CD14-positive monocyte (primary cell): ENCODE results near the gene SYMPK. TPM values are rescaled to one million over a fixed set of nuclear protein-coding genes. Genes with fewer than 3 reads are reported as not detected.

ENCODE experiments used
- DNase-seq, 3 donors: peaks; one replicate each; pipeline ENCODE4 v3.0.0-alpha.2; 2011 to 2022
- H2AFZ ChIP-seq: 2 replicates; pipeline ENCODE4 v1.6.0; 2012; ENCODE audit warnings: mild to moderate bottlenecking, low read depth, low read length, inconsistent platforms; ENCODE audit not compliant: insufficient read depth, poor library complexity, severe bottlenecking
- H3K27ac ChIP-seq, 2 donors: 1 replicate in 1 of 2; 2 replicates in 1 of 2; pipeline ENCODE4 v1.5.1; 2012 to 2013; ENCODE audit warnings: low read length in 2 of 2, control low read depth in 1 of 2, inconsistent platforms in 1 of 2, low read depth in 1 of 2, mild to moderate bottlenecking in 1 of 2
- H3K27me3 ChIP-seq, 2 donors: one replicate each; pipeline versions ENCODE4 v1.6.0 to v1.6.1; 2011 to 2013; ENCODE audit warnings: low read length in 2 of 2; ENCODE audit not compliant: control insufficient read depth in 2 of 2, insufficient read depth in 2 of 2
- H3K36me3 ChIP-seq, 2 donors: replicated peaks in 1 of 2; 1 replicate in 1 of 2; 2 replicates in 1 of 2; pipeline versions ENCODE4 v1.5.1 to v1.6.1; 2012 to 2013; ENCODE audit warnings: low read length in 2 of 2, control low read depth in 1 of 2, inconsistent platforms in 1 of 2, mild to moderate bottlenecking in 1 of 2; ENCODE audit not compliant: insufficient read depth in 2 of 2, control insufficient read depth in 1 of 2
- H3K4me1 ChIP-seq, 2 donors: 1 replicate in 1 of 2; 2 replicates in 1 of 2; pipeline versions ENCODE4 v1.5.1 to v1.6.1; 2012 to 2013; ENCODE audit warnings: low read length in 2 of 2, control low read depth in 1 of 2, inconsistent platforms in 1 of 2, mild to moderate bottlenecking in 1 of 2, moderate library complexity in 1 of 2; ENCODE audit not compliant: insufficient read depth in 2 of 2, control insufficient read depth in 1 of 2
- H3K4me2 ChIP-seq: replicated peaks from 2 replicates; pipeline ENCODE3; 2012; ENCODE audit warnings: low read length, moderate library complexity, mild to moderate bottlenecking; ENCODE audit not compliant: poor library complexity, severe bottlenecking; ENCODE audit errors: extremely low read depth
- H3K4me3 ChIP-seq, 3 experiments: fragments of 200-600 bp in 1 of 3; sonication (generic) in 1 of 3; replicated peaks in 1 of 3; 1 replicate in 2 of 3; 2 replicates in 1 of 3; pipeline ENCODE4 v1.5.1; 2011 to 2013; ENCODE audit warnings: low read length in 3 of 3, mild to moderate bottlenecking in 3 of 3, control low read depth in 2 of 3, low read depth in 2 of 3, inconsistent platforms in 1 of 3, moderate library complexity in 1 of 3
- H3K79me2 ChIP-seq: 2 replicates; pipeline ENCODE4 v1.6.0; 2012; ENCODE audit warnings: mild to moderate bottlenecking, control low read depth, inconsistent platforms, low read length, moderate library complexity; ENCODE audit not compliant: insufficient read depth
- H3K9ac ChIP-seq: 2 replicates; pipeline ENCODE4 v1.6.0; 2017; ENCODE audit warnings: low read length, mild to moderate bottlenecking; ENCODE audit not compliant: insufficient read depth, poor library complexity, severe bottlenecking
- H3K9me3 ChIP-seq, 2 donors: replicated peaks in 1 of 2; 1 replicate in 1 of 2; 2 replicates in 1 of 2; pipeline versions ENCODE4 v1.5.1 to v1.6.1; 2012 to 2013; ENCODE audit warnings: low read length in 2 of 2, control low read depth in 1 of 2; ENCODE audit not compliant: control insufficient read depth in 1 of 2, insufficient read depth in 1 of 2
- H4K20me1 ChIP-seq: 2 replicates; pipeline ENCODE4 v1.6.0; 2012; ENCODE audit warnings: mild to moderate bottlenecking, low read length, control low read depth, moderate library complexity; ENCODE audit not compliant: insufficient read depth
- H3K27ac Mint-ChIP-seq, 7 donors: one replicate each; pipeline ENCODE4 v1.8.0; 2020; ENCODE audit warnings: mild to moderate bottlenecking in 7 of 7, mixed read lengths in 7 of 7, moderate library complexity in 6 of 7, inconsistent platforms in 2 of 7
- H3K27me3 Mint-ChIP-seq, 3 donors: one replicate each; pipeline ENCODE4 v1.8.0; 2021 to 2022; ENCODE audit warnings: low read depth in 3 of 3, mild to moderate bottlenecking in 3 of 3, mixed read lengths in 3 of 3, moderate library complexity in 3 of 3, inconsistent platforms in 1 of 3
- H3K36me3 Mint-ChIP-seq, 2 donors: one replicate each; pipeline ENCODE4 v1.8.0; 2020; ENCODE audit warnings: mixed read lengths in 2 of 2, inconsistent platforms in 1 of 2, mild to moderate bottlenecking in 1 of 2
- H3K4me1 Mint-ChIP-seq: one replicate; pipeline ENCODE4 v1.8.0; 2020; ENCODE audit warnings: mild to moderate bottlenecking, mixed read lengths
- H3K4me3 Mint-ChIP-seq, 2 donors: one replicate each; pipeline ENCODE4 v1.8.0; 2020; ENCODE audit warnings: mild to moderate bottlenecking in 2 of 2, mixed read lengths in 2 of 2, moderate library complexity in 1 of 2
- H3K9me3 Mint-ChIP-seq, 7 donors: one replicate each; pipeline ENCODE4 v1.8.0; 2020 to 2022; ENCODE audit warnings: mixed read lengths in 7 of 7, mild to moderate bottlenecking in 6 of 7, moderate library complexity in 6 of 7, inconsistent platforms in 2 of 7
- CTCF ChIP-seq: fragments of 200-600 bp; IDR thresholded peaks from one replicate; pipeline ENCODE4 v1.8.0; 2022; ENCODE audit warnings: antibody characterized with exemption, mild to moderate bottlenecking
- WGBS: methylation state at CpG from one replicate; pipeline ENCODE4 v1.1.5; 2013; ENCODE audit warnings: missing lambda C conversion rate; ENCODE audit not compliant: insufficient coverage; 5-methylcytosine and 5-hydroxymethylcytosine counted together
- intact Hi-C, 2 donors: fragments of 100-400 bp; cut with micrococcal nuclease; formaldehyde crosslinking; loops; one replicate each; pipeline versions ENCODE4 v1.15.0 to v1.15.1; 2023
- polyA plus RNA-seq, 3 donors: library from polyadenylated mRNA; depleted of rRNA in 1 of 3; unstranded in 2 of 3; stranded (reverse) in 1 of 3; fragments of 300-500 nt in 2 of 3; fragments of >200 nt in 1 of 3; fragmentation: Illumina TruSeq in 2 of 3; gene quantifications; 1 replicate in 2 of 3; 2 replicates in 1 of 3; pipeline ENCODE4 v1.2.3, GENCODE V29; 2012 to 2021

The SYMPK gene
- polyA plus RNA-seq, 3 donors = 5.6 to 96.1 (median 15.7) TPM

DNA sequence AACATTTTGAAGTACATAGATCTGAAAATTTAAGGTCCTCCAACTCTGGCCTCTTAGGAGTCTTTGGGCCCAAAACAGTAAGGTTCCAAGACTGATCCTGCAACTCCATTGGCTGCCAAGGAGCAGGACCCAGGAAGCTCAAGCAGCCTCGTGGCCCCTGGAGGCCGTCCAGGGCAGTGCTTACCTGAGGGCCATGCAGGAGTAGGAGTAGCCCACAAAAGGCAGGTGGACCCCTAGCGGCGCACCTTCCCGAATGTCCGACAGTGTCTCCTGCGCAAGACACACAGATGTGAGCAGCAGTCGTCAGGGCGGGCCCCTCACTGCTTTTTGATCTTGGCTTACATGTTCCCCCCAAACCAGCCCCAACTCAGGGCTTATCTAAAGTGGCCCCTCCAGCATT lies 88.2 kb downstream of the SYMPK start:
- Mint-ChIP-seq H3K9me3 (peaks cover 0 to 37% (median 24%) of the 10 kb centered on the region in 7 donors), H3K4me3 (peak overlapping the region in 1 of 2 donors; percentile 81), H3K4me1 (peaks cover 23% of the 10 kb centered on the region), H3K27me3 (peaks cover 81 to 100% (median 86%) of the 10 kb centered on the region in 3 donors), H3K36me3 (peaks cover 10 to 18% of the 10 kb centered on the region in 2 donors), H3K27ac (no peak overlapping the region)
- Histone ChIP-seq H2AFZ (no peak overlapping the region), H3K27me3 (peaks cover 53 to 90% of the 10 kb centered on the region in 2 donors), H3K79me2 (no peaks in the 10 kb centered on the region), H3K9ac (no peak overlapping the region), H3K4me1 (peaks cover 18 to 23% of the 10 kb centered on the region in 2 donors), H3K4me2 (no peak overlapping the region), H3K36me3 (no peaks in the 10 kb centered on the region), H4K20me1 (peaks cover 71% of the 10 kb centered on the region), H3K9me3 (peaks cover 12 to 16% of the 10 kb centered on the region in 2 donors), H3K4me3 (no peak overlapping the region), H3K27ac (no peak overlapping the region)
- intact Hi-C loops = no loop called here
- WGBS = 91% methylated on average over 9 of the region's 9 CpGs
- no peak for TF ChIP-seq CTCF
- DNase-seq = no peak

DNA sequence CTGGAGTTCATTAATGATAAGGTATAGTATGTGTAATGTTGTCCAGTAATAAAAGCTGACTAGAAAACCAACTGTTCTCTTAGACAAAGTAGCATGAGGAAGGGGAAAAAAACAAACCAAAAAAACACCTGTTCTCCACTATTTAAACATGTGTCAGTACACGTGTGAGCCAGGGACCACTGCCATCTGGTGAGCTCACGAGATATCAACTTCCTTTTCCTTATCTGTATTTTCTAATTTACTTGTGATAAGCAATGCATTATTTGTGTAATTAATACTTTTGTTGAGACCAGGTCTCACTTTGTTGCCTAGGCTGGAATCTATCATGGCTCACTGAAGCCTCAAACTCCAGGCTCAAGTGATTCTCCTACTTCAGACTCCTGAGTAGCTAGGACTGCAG lies 89.6 kb downstream of the SYMPK start:
- H2AFZ ChIP-seq = no peak overlapping the region
- H4K20me1 ChIP-seq = peaks cover 62% of the 10 kb centered on the region
- TF ChIP-seq CTCF = no peak
- H3K4me1 ChIP-seq = peaks cover 21 to 26% of the 10 kb centered on the region in 2 donors
- H3K27ac ChIP-seq = no peak overlapping the region
- peak overlapping the region in 1 of 2 donors; percentile 81 for H3K4me3 Mint-ChIP-seq
- H3K4me2 ChIP-seq = no peak overlapping the region
- H3K4me3 ChIP-seq = no peak overlapping the region
- H3K27me3 Mint-ChIP-seq = peaks cover 75 to 99% (median 81%) of the 10 kb centered on the region in 3 donors
- WGBS = no CpG with 5 or more reads among the region's 2 CpGs
- no peak overlapping the region for H3K9ac ChIP-seq
- intact Hi-C loops = no loop called here
- H3K27ac Mint-ChIP-seq = no peak overlapping the region
- no peaks in the 10 kb centered on the region for H3K79me2 ChIP-seq
- H3K9me3 ChIP-seq = peaks cover 6 to 13% of the 10 kb centered on the region in 2 donors
- no peaks in the 10 kb centered on the region for H3K36me3 ChIP-seq
- H3K4me1 Mint-ChIP-seq = peaks cover 20% of the 10 kb centered on the region
- DNase-seq = no peak
- H3K36me3 Mint-ChIP-seq = peaks cover 11 to 13% of the 10 kb centered on the region in 2 donors
- H3K27me3 ChIP-seq = peaks cover 50 to 87% of the 10 kb centered on the region in 2 donors
- peaks cover 0 to 29% (median 18%) of the 10 kb centered on the region in 7 donors for H3K9me3 Mint-ChIP-seq
